K562 (cell line): Measurements from ENCODE around the gene CRKL. TPM values are rescaled to one million over a fixed set of nuclear protein-coding genes. Genes with fewer than 3 reads are reported as not detected.

Experiments
- ATAC-seq: fragments of 200-7000 bp; cut with Tn5 transposase; 3 replicates; pipeline ENCODE4 v1.9.1; 2020; ENCODE audit warnings: moderate library complexity
- BruUV-seq: library from RNA; stranded (reverse); fragments of 400-500 nt; replicated peaks from 2 replicates; lab custom pipeline; 2021; lab: Mats Ljungman, UMichigan
- CTCF ChIA-PET: fragments of 300-600 bp; formaldehyde crosslinking; extraction: SDS; loops from one replicate; lab custom pipeline; 2021; ENCODE audit warnings: low intra/inter-chr PET ratio; lab: Yijun Ruan, JAX
- POLR2A ChIA-PET: fragments of 300-600, 350-650 bp; sonication (Branson Sonifier 250); formaldehyde crosslinking; extraction: SDS; loops from one replicate; lab custom pipeline; 2021; ENCODE audit warnings: antibody characterized with exemption, inconsistent platforms; lab: Yijun Ruan, JAX
- DNase-seq, 4 experiments: peaks; one replicate each; pipeline versions ENCODE4 v3.0.0 to v3.0.0-alpha.2; 2011 to 2018; ENCODE audit warnings: low spot score in 3 of 4, mixed read lengths in 3 of 4; ENCODE audit errors: extremely low read depth in 1 of 4
- FAIRE-seq: peaks from 2 replicates; lab custom pipeline; 2011; peaks lifted over from hg19 to GRCh38; lab: Jason Lieb, UNC
- H2AFZ ChIP-seq: 2 replicates; pipeline ENCODE4 v1.6.0; 2011; ENCODE audit warnings: low read depth, low read length, control low read depth, inconsistent platforms
- H3K27ac ChIP-seq: fragments of 200-600 bp; 3 replicates; pipeline ENCODE4 v1.8.0; 2011; ENCODE audit warnings: low read depth, mild to moderate bottlenecking, control low read depth, inconsistent platforms, low read length, moderate library complexity, mixed read lengths; ENCODE audit errors: extremely low read depth
- H3K27me3 ChIP-seq, 2 experiments: fragments of 300-600 bp in 1 of 2; 2 replicates in 1 of 2; 3 replicates in 1 of 2; pipeline versions ENCODE4 v1.6.0 to v1.8.0; 2011; ENCODE audit warnings: inconsistent platforms in 2 of 2, low read length in 2 of 2, mild to moderate bottlenecking in 1 of 2, mixed read lengths in 1 of 2, moderate library complexity in 1 of 2; ENCODE audit not compliant: control insufficient read depth in 2 of 2, insufficient read depth in 2 of 2
- H3K36me3 ChIP-seq: fragments of 300-600 bp; 3 replicates; pipeline ENCODE4 v1.8.0; 2011; ENCODE audit warnings: mild to moderate bottlenecking, low read length, inconsistent platforms; ENCODE audit not compliant: control insufficient read depth, insufficient read depth
- H3K4me1 ChIP-seq, 2 experiments: fragments of 200-600 bp in 1 of 2; replicated peaks in 1 of 2; 2 replicates in 1 of 2; 3 replicates in 1 of 2; pipeline versions ENCODE4 v1.5.1 to v1.8.0; 2011; ENCODE audit warnings: inconsistent platforms in 2 of 2, low read length in 2 of 2, mild to moderate bottlenecking in 1 of 2, mixed read lengths in 1 of 2, moderate library complexity in 1 of 2; ENCODE audit not compliant: control insufficient read depth in 2 of 2, insufficient read depth in 2 of 2
- H3K4me2 ChIP-seq: 2 replicates; pipeline ENCODE4 v1.6.1; 2011; ENCODE audit warnings: low read length, control low read depth, inconsistent platforms, mixed read lengths; ENCODE audit not compliant: insufficient read depth
- H3K4me3 ChIP-seq: fragments of 200-600 bp; sonication (generic), shearing (Covaris generic); 2 replicates; pipeline ENCODE4 v1.5.1; 2016; ENCODE audit warnings: control low read depth, inconsistent platforms
- H3K79me2 ChIP-seq: fragments of 200-600 bp; 3 replicates; pipeline ENCODE4 v1.8.0; 2011; ENCODE audit warnings: low read length, inconsistent platforms; ENCODE audit not compliant: control insufficient read depth, insufficient read depth
- H3K9ac ChIP-seq, 2 experiments: 2 replicates each; pipeline versions ENCODE4 v1.6.0 to v1.6.1; 2011; ENCODE audit warnings: low read depth in 2 of 2, low read length in 2 of 2, control low read depth in 1 of 2, inconsistent platforms in 1 of 2, mild to moderate bottlenecking in 1 of 2, mixed read lengths in 1 of 2; ENCODE audit not compliant: insufficient read depth in 1 of 2
- H3K9me1 ChIP-seq: one replicate; pipeline ENCODE4 v1.6.0; 2011; ENCODE audit warnings: inconsistent platforms, mild to moderate bottlenecking, low read length, moderate library complexity; ENCODE audit not compliant: control insufficient read depth, insufficient read depth
- H3K9me3 ChIP-seq: replicated peaks from 2 replicates; pipeline ENCODE4 v1.5.1; 2011; ENCODE audit warnings: low read depth, low read length, inconsistent platforms; ENCODE audit not compliant: control insufficient read depth, insufficient read depth
- H4K20me1 ChIP-seq: replicated peaks from 2 replicates; pipeline ENCODE4 v1.6.1; 2011; ENCODE audit warnings: low read length, inconsistent platforms, mixed read lengths; ENCODE audit not compliant: control insufficient read depth, insufficient read depth
- GABPB2 ChIP-seq: fragments of 250-450 bp; sonication (Bioruptor Pico); conservative IDR thresholded peaks from 2 replicates; pipeline ENCODE4 v1.5.1; 2021; ENCODE audit warnings: mild to moderate bottlenecking
- HIVEP1 ChIP-seq: fragments of 250-450 bp; sonication (Bioruptor Pico); IDR thresholded peaks from 2 replicates; pipeline ENCODE4 v1.4.0; 2020; ENCODE audit warnings: mild to moderate bottlenecking
- HOXB6 ChIP-seq: fragments of 250-450 bp; sonication (Bioruptor Pico); IDR thresholded peaks from 2 replicates; pipeline ENCODE4 v1.5.1; 2022; ENCODE audit warnings: mild to moderate bottlenecking, borderline replicate concordance
- JUNB ChIP-seq: fragments of 450-650 bp; formaldehyde crosslinking; conservative IDR thresholded peaks from 2 replicates; pipeline ENCODE4 v1.4.0; 2020; ENCODE audit warnings: mild to moderate bottlenecking
- KLF10 ChIP-seq: fragments of 250-450 bp; sonication (Bioruptor Pico); IDR thresholded peaks from 2 replicates; pipeline ENCODE4 v1.6.1; 2021; ENCODE audit warnings: matching md5 sums
- NBN ChIP-seq: fragments of 450-650 bp; IDR thresholded peaks from 2 replicates; pipeline ENCODE4 v1.6.1; 2016; ENCODE audit warnings: low read depth, mild to moderate bottlenecking
- NR4A1 ChIP-seq, 2 experiments: fragments of 250-450 bp in 1 of 2; fragments of 450-650 bp in 1 of 2; sonication (Bioruptor Pico) in 1 of 2; IDR thresholded peaks; 2 replicates each; pipeline versions ENCODE4 v1.4.0 to v1.6.1; 2016 to 2020; ENCODE audit warnings: mild to moderate bottlenecking in 2 of 2, missing compliant biosample characterization in 1 of 2, missing genetic modification characterization in 1 of 2, moderate library complexity in 1 of 2
- PHF20 ChIP-seq: fragments of 450-650 bp; IDR thresholded peaks from 2 replicates; pipeline ENCODE4 v1.6.1; 2018; ENCODE audit not compliant: partially characterized antibody
- RBBP5 ChIP-seq: fragments of 200-600 bp; sonication (generic); IDR thresholded peaks from 2 replicates; pipeline ENCODE4 v1.6.1; 2012; ENCODE audit warnings: borderline replicate concordance, mild to moderate bottlenecking, low read length, control low read depth, inconsistent platforms; ENCODE audit not compliant: insufficient read depth, poor library complexity, severe bottlenecking
- WGBS: fragments of 100-300 bp; shearing (Covaris generic); methylation state at CpG from one replicate; pipeline ENCODE4 v1.1.6; 2016; ENCODE audit warnings: low coverage, mixed read lengths; ENCODE audit not compliant: insufficient coverage; ENCODE audit errors: missing lambda C conversion rate; 5-methylcytosine and 5-hydroxymethylcytosine counted together
- in situ Hi-C: fragments of 300-500 bp; cut with MboI; formaldehyde crosslinking; loops from 4 replicates; pipeline ENCODE4 v1.15.0; 2018; ENCODE audit warnings: inconsistent platforms, mixed read lengths
- intact Hi-C: fragments of 100-400 bp; cut with micrococcal nuclease; formaldehyde crosslinking; loops from 2 replicates; pipeline ENCODE4 v1.14.2; 2022
- polyA plus RNA-seq, 8 experiments: library from polyadenylated mRNA; depleted of rRNA in 4 of 8; stranded (reverse) in 5 of 8; unstranded in 3 of 8; fragments of >200 nt; fragmentation: Nextera tagmentation in 2 of 8; fragmentation: Illumina TruSeq in 1 of 8; extraction: Ambion mirVana in 2 of 8; extraction: Trizol in 1 of 8; gene quantifications; 2 replicates each; pipeline versions ENCODE4 v1.2.1 to v1.2.3, GENCODE V29; 2011 to 2014; ENCODE audit warnings: inconsistent platforms in 1 of 8, missing spikeins in 1 of 8
- total RNA-seq, 7 experiments: library from RNA; depleted of rRNA in 6 of 7; stranded (reverse); fragments of >200 nt in 6 of 7; fragmentation: Illumina TruSeq in 2 of 7; extraction: Trizol in 2 of 7; gene quantifications; 2 replicates each; pipeline versions ENCODE4 v1.2.1 to v1.2.3, GENCODE V29; 2011 to 2021; ENCODE audit warnings: low replicate concordance in 1 of 7
- TF ChIP-seq, protein P1 (sequence below): fragments of 250-450 bp; sonication (Bioruptor Pico); IDR thresholded peaks from 2 replicates; pipeline ENCODE4 v1.8.0; 2022; ENCODE audit warnings: moderate library complexity, mild to moderate bottlenecking, inconsistent platforms
- TF ChIP-seq, protein P2 (sequence below), 2 experiments: fragments of 450-650 bp in 1 of 2; sonication (generic) in 1 of 2; formaldehyde crosslinking in 1 of 2; IDR thresholded peaks in 1 of 2; conservative IDR thresholded peaks in 1 of 2; 2 replicates each; pipeline versions ENCODE4 v1.6.1 to v1.8.1; 2016 to 2023; ENCODE audit warnings: mild to moderate bottlenecking in 2 of 2, moderate library complexity in 2 of 2, inconsistent platforms in 1 of 2, missing genetic modification reagents in 1 of 2
- TF ChIP-seq, protein P3 (sequence below): fragments of 250-450 bp; sonication (Bioruptor Pico); IDR thresholded peaks from 2 replicates; pipeline ENCODE4 v1.9.0; 2021; ENCODE audit warnings: mild to moderate bottlenecking, inconsistent platforms
- TF ChIP-seq, protein P4 (sequence below): fragments of 250-450 bp; sonication (Bioruptor Pico); IDR thresholded peaks from 2 replicates; pipeline ENCODE4 v1.8.0; 2022; ENCODE audit warnings: inconsistent platforms, mild to moderate bottlenecking, moderate library complexity, borderline replicate concordance

CRKL gene
- total and polyA plus RNA-seq, 9 of the 15 experiments (the other 6 are each of a cell fraction or from before 2014, with no cell fraction given), result 100 to 263 (median 124) TPM

DNA sequence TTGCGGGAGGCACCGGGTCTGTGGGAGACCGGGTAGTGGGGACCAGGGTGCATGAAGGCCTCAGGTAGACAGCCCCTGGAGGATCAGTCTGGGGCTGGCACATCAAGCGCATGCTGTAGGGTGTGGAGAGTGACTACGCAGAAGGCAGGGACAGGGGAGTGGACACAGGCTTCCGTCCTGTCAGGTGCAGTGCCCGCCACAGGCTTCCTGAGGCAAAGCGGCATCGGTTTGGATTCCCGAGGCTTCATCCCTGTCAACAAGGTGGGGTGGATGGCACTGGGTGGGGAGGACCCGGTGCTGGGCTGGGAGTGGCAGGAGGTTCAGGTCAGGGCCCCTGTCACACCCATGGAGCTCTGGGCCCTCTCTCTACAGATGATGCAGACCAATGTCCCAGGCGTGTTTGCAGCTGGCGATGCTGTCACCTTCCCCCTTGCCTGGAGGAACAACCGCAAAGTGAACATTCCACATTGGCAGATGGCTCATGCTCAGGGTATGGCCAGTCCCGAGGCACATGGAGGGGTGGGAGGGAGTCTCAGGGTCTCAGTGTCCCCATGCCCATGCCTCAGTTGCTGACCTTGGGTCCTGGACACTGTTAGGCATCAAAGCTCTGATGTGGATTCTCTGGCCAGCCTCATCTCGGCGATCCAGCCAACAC is 60.4 kb downstream of the CRKL start:
- TF ChIP-seq GABPB2 (CRISPR knock-in tag) (0 out of 2 replicates have a peak, but pooled peaks have one; percentile 58), HIVEP1 (CRISPR knock-in tag) (0 out of 2 replicates have a peak, but pooled peaks have one; percentile 15), JUNB (CRISPR knock-in tag) (0 out of 2 replicates have a peak, but pooled peaks have one; percentile 23), HOXB6 (CRISPR knock-in tag) (peak; percentile 20; the same call in 1 of the 2 replicates), NBN (no peak), PHF20 (no peak), KLF10 (CRISPR knock-in tag) (no peak), NR4A1 (CRISPR knock-in tag; IDR thresholded peaks at IDR 0.05) (0 out of 2 replicates have a peak, but pooled peaks have one; percentile 61), NR4A1 (tag; IDR thresholded peaks at IDR 0.05) (no peak), RBBP5 (peak; percentile 8)
- TF ChIP-seq, protein P1, sequence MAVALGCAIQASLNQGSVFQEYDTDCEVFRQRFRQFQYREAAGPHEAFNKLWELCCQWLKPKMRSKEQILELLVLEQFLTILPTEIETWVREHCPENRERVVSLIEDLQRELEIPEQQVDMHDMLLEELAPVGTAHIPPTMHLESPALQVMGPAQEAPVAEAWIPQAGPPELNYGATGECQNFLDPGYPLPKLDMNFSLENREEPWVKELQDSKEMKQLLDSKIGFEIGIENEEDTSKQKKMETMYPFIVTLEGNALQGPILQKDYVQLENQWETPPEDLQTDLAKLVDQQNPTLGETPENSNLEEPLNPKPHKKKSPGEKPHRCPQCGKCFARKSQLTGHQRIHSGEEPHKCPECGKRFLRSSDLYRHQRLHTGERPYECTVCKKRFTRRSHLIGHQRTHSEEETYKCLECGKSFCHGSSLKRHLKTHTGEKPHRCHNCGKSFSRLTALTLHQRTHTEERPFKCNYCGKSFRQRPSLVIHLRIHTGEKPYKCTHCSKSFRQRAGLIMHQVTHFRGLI (CRISPR knock-in tag), result no peak
- TF ChIP-seq, protein P2, sequence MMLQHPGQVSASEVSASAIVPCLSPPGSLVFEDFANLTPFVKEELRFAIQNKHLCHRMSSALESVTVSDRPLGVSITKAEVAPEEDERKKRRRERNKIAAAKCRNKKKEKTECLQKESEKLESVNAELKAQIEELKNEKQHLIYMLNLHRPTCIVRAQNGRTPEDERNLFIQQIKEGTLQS (IDR thresholded peaks at IDR 0.05), result no peak
- TF ChIP-seq, protein P2 (CRISPR knock-in tag; conservative IDR thresholded peaks at IDR 0.05), result 0 out of 2 replicates have a peak, but pooled peaks have one; percentile 5
- TF ChIP-seq, protein P3, sequence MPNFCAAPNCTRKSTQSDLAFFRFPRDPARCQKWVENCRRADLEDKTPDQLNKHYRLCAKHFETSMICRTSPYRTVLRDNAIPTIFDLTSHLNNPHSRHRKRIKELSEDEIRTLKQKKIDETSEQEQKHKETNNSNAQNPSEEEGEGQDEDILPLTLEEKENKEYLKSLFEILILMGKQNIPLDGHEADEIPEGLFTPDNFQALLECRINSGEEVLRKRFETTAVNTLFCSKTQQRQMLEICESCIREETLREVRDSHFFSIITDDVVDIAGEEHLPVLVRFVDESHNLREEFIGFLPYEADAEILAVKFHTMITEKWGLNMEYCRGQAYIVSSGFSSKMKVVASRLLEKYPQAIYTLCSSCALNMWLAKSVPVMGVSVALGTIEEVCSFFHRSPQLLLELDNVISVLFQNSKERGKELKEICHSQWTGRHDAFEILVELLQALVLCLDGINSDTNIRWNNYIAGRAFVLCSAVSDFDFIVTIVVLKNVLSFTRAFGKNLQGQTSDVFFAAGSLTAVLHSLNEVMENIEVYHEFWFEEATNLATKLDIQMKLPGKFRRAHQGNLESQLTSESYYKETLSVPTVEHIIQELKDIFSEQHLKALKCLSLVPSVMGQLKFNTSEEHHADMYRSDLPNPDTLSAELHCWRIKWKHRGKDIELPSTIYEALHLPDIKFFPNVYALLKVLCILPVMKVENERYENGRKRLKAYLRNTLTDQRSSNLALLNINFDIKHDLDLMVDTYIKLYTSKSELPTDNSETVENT (CRISPR knock-in tag), result 0 out of 2 replicates have a peak, but pooled peaks have one; percentile 20
- TF ChIP-seq, protein P4, sequence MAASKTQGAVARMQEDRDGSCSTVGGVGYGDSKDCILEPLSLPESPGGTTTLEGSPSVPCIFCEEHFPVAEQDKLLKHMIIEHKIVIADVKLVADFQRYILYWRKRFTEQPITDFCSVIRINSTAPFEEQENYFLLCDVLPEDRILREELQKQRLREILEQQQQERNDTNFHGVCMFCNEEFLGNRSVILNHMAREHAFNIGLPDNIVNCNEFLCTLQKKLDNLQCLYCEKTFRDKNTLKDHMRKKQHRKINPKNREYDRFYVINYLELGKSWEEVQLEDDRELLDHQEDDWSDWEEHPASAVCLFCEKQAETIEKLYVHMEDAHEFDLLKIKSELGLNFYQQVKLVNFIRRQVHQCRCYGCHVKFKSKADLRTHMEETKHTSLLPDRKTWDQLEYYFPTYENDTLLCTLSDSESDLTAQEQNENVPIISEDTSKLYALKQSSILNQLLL, result 0 out of 2 replicates have a peak, but pooled peaks have one; percentile 73
- DNase-seq, result no peak
- H2AFZ ChIP-seq, result no peak overlapping the region
- intact Hi-C loops, result no loop called here
- H4K20me1 ChIP-seq, result peaks cover under 1% of the 10 kb centered on the region; the same call in 1 of the 2 replicates
- BruUV-seq, result no TSS peak
- H3K27me3 ChIP-seq, result peaks cover 35 to 52% of the 10 kb centered on the region in 2 experiments; a peak in 4 of 5 replicates
- in situ Hi-C loops, result no loop called here
- peak overlapping the region in 1 of 2 experiments; percentile 1; a peak in 1 of 4 replicates for H3K9ac ChIP-seq
- H3K4me2 ChIP-seq, result no peak overlapping the region
- no peak overlapping the region for H3K27ac ChIP-seq
- 31% methylated on average over 17 of the region's 17 CpGs for WGBS
- peaks cover 11% of the 10 kb centered on the region for H3K9me3 ChIP-seq
- no peak for FAIRE-seq
- H3K4me3 ChIP-seq, result no peak overlapping the region
- ChIA-PET POLR2A (interaction anchor here (2.1 to 64.4 kb wide), 4 partner anchors 10 to 60 kb away, joined by 10 to 1556 read pairs (median 314); partner anchors contain the start of genes AIFM3, CRKL and THAP7), CTCF (no interaction called here)
- H3K36me3 ChIP-seq, result no peaks in the 10 kb centered on the region
- no peak for ATAC-seq
- no peaks in the 10 kb centered on the region for H3K9me1 ChIP-seq
- peaks cover 12 to 66% of the 10 kb centered on the region in 2 experiments for H3K4me1 ChIP-seq
- H3K79me2 ChIP-seq, result peaks cover 14% of the 10 kb centered on the region
